Activated T-cell treated with anti-CD3 and anti-CD28 coated beads, Interleukin-2, amount 50 U/mL, for 1 hour (primary cell): Measurements from ENCODE around the gene PCSK2.

Source experiments
- DNase-seq: peaks from one replicate; pipeline ENCODE4 v3.0.0-alpha.2; 2020

The PCSK2 gene

DNA sequence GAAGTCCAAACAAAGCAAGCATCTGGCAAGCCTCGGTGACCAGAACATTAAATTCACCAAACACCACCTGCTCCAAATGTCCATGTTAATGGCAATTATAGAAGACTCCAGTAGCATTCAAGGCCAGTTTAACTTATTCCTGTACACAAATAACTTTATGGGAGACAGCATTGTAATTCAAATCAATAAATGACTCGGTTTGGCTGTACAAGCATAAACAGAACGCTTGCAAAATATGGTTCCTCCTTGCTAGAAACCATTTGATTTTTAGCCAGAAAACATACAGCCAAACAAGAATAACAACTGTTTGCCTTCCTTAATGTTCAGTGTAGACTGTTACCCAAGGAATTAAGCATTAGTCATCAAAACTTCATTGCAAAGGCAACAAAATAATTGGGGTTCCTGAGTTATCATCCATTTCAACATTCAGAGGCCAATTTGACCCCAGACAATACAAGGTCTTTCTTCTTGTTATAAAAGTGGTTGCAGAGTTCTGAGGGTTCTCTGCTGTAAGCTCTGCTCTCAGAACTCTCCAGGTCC lies 179.3 kb downstream of the PCSK2 start:
- DNase-seq, result no peak

DNA sequence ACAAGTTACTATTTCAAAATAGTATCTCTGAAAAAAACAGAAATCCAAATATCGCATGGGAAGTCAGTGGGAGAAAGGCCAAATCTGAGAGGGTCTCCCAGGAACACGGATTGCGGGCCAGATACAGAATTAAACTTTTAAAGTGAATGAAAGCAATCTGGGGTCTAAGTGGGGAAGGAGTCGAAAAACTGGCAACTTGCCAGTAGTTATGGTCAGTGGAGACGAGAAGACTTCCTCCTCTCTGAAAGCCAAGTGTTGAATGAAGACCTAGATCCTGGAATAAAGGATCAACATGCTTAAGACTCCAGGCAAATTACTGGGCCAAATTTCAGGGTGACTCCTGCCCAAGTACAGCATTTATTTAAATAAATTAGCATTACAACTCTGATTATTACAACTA lies 180.7 kb downstream of the PCSK2 start:
- no peak for DNase-seq

DNA sequence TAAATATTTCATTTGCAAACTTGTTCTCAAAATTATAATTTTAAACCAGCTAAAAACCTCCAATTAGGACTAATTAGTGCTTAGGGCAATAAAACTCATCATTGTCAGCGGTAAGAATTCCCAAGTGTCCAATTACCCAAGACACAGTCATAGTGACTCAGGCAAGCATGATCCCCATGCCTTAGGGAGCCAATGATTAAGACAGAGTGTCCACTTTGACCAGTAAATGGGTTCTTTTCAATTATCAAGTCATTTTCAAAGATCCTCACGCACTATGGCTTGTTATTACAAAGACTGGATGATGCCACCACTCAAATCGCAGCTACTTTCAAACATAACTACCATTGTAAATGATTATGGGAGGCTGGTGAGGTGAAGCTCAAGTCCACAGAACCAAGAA lies 190.4 kb downstream of the PCSK2 start:
- DNase-seq, result no peak

DNA sequence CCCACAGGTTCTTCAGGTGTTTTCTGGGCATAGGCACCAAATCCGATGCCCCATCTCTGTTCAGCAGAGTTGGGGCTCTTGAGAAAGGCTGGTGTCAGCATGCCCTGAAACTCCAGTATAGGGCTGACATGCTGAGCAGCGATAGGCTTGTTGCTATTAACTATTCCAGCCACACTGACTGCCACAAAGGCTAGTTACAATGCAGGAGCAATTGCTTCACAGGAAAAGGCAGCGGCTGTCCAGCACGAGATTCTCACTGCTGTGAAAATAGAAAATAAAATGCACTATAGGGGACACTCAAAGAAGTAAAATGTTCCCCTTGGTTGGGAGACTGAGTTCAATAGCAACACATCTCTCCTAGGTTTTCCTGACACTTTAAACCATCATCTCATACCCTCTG lies 191.9 kb downstream of the PCSK2 start:
- DNase-seq, result no peak

DNA sequence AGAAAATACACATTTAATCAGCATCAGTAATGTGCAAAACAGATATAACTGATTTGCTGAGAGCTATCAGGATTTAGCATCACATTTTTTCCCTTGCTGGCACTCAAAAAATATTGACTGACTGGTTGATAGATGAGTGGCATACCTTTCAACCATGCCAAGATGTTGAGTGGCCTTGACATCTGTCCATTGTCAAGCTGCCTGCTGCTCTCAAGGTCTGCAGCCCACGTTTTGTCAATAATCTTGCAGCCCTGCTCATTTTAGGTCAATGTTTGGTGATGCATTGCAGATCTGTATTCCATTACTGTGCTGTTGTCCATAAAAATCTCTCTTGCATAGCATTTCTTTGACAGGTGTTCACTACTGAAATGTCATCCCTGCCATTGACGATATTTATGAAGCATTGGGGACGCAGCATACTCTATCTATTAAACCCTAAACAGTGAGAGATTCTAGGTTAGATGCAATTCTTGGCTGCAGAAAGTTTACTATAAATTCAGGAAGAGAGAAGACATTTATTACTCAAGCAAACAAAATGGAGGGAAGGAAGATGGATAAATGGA lies 192.7 kb downstream of the PCSK2 start:
- DNase-seq, result no peak

DNA sequence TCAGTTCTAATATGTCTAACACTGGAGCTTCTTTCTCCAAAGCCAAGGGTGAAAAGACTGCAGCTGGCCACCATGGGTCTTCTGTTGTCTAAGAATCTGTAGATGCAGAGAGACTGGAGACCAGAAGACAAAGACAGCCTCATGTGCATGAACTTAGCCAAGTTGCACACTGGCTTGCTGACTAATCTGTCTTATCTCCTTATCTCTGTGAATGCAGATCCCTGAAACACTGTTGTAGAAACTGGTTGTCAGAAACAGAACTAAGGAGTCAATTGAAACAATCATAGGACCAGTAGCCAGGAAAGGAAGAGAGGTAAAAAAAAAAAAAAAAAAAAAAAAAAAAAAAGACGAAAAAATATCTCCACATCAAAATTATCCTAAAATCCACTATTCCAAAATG lies 194.7 kb downstream of the PCSK2 start:
- DNase-seq, result no peak

DNA sequence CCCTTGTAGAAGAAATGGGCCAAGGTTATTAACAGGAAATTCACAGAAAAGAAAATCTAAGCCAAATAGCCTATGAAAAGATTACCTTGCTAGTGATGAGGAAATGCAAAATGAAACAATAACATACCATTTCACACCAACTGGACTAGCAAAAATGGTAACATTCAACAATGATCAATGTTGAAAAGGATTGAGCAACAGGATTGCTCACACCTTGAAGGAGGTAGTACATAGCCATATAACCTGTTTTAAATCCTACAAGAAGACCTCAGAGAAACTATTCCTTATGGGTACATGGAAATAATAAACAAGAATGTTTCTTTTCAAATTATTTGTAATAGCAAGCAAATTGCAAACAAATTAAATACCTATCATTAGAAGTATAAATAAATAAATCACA lies 196.9 kb downstream of the PCSK2 start:
- no peak for DNase-seq

DNA sequence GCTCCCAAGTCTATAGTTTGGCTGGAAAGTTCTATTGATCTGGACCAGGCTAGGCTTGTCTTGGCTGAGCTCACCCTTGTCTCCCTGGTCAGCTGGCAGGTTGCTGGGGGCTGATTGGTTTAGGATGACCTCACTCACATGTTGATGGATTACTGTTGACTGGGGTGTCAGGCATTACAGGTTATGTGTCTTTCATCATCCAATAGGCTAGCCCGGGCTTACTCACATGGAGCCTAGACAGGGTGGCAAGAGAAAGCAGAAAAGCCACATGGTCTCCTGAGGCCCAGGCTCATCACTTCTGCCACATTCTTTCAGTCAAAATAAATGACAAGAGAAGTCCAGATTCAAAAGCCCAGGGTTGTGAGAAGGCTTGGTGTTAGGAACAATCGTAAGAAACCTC lies 200.8 kb downstream of the PCSK2 start:
- DNase-seq, result no peak

DNA sequence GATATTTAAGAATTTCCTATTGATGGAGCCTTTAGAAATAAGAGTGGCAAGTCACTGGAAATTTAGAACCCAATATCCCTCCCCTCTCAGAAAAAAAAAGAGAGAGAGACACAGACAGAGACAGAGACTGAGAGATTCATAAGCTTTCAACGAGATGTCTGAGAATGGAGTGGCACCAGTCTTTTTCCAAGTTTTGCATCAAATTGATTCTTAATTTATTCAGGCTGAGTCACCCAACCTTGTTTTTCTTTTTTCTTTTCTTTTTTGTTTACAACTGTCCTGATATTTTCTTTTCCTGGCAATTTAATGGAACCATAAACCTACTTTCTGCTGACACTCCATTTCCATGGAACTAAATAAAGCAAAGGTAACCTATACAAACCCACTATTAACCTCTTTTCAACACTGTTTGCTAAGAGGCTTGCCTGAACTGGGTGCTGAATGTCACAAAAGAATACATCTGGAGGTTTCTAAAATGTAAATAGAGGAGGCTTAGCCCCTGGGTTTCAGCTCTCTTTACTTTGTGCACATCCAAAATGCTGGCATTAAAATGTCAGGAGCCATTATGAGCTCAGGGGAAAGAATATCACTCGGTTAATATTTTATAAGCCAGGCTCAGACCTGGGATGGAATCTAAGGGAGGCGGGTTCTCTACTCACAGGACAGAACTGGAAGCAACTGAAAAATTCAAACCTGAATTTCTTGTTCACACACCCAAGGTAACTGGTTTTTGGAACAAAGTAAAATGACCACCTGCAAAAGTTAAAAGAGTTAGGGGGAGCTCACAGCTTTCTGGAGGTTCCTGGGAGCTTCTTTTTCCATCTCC lies 203.5 kb downstream of the PCSK2 start:
- no peak for DNase-seq

DNA sequence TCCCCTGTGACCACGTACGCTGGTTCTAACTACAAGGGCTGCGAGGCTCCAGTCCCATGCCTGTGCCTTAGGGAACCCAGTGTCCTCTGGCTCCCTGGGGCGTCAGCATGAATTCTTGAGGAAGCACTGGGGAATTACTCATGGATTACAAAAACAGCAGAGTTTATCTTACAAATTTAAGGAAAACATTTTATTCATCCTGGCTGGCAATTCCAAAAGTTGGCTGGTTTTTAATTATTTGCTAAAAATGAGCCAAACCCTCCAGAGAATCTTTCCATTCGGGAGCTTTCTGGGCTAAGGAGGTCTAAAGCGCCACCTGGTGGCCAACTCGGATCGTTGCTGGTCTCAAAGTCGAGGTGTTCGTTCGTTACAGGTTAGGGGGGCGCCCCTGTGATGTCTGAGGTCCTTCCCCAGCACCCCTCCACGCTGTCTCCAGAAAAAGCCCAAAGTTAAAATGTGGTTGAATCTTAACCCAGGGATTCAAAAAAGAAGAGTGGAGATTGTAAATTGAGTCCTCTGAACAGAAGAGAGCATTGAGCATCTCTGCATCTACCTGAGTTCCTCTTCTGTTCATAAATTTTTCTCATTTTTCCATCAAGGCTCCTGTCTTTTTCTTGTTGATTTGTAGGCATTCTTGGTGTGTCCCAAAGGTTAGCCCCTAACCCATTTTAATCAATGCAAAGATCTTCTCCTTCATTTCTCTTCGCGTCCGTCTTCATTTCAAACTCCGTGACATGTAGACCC lies 205.0 kb downstream of the PCSK2 start:
- peak; percentile 39 for DNase-seq

DNA sequence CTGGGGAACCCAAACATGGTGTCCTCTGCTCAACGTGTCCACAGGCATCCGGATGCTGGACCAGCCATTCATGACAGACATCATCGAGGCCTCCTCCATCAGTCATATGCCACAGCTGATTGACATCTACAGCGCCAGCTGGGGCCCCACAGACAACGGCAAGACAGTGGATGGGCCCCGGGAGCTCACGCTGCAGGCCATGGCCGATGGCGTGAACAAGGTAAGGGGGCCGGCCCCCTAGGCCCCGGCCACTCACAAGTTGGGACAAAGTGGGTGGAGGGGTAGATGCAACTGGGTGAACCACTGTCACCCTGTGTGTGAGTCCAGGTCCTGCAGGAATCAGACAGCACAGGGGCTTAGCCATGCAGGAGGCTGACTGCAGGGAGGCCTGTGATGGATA lies 209.8 kb downstream of the PCSK2 start:
- DNase-seq, result no peak

DNA sequence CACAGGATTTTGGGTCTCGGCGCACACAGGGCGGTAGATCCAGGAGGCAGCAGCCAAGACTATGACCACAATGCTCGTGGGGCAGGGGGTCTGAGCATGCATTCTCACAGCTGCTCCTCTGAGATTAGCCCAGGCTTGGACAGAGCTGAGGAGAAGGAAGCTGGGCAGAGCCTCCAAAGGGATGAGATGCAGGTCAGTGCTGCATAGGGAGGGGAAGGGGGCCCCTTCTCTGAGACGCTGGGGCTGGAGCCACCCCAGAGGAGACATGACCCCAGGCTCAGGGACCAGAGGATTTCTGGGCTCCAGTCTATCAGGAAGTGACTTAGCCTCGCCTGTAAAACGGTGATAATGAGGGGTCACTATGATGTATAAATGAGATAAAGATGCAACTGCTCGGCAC lies 210.4 kb downstream of the PCSK2 start:
- DNase-seq, result no peak

DNA sequence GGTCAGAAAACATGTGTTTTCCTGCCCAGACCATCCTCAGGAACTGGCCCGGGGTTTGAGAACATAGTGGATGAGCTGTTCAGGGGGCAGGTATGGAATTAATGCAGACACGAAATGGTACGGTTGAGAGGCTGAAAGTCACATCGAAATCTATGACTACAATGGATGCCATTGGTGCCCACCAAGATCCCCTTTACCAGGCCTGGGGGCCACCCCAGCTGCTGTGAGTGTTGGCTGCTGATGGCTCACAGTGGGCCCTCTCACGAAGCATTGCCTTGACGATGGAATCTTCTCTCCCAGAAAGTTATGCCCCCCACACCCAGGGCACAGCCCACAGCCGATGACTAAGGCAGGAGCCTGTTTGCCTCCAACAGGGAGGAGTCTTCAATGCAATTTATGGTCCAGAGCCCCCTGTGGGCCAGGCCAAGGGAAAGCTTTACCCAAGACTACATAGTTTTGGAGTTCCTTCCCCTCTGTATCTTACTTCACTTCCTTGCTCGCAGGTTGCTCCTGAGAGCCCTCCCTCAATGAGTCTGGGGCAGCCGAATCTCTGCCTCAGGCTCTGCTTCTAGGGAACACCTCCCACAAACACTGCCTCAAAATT lies 211.7 kb downstream of the PCSK2 start:
- DNase-seq, result no peak

DNA sequence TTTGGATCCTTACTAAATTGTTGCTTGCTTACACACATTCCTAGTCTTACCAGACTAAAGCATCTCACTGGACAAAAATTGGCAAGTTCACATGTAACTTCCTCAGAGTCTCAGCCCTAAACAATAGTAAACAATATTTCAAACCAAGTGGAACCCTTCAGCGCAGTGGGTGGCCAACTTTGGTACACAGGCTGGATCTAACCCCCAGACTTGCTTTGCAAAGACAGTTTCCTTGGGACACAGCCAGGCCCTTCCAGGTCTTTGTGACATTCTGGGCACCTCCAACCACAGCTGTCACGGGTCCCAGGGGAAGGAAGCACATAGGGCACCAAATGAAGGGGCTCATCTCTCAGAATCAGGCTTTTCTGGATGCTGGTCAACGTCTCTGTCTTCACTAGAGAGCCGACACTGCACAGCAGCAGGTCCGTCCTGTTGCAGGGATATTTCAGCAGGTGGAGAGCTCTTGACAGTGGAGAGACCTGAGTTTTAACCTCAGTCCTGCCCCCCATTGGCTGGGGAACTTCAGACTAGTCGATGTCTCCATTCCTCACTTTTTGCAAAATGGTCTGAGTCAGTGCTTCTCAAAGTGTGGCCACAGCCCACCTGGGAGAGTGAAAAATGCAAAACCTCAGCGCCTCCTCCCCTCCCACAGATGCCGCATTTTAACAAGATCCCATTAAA lies 212.9 kb downstream of the PCSK2 start:
- DNase-seq, result no peak

DNA sequence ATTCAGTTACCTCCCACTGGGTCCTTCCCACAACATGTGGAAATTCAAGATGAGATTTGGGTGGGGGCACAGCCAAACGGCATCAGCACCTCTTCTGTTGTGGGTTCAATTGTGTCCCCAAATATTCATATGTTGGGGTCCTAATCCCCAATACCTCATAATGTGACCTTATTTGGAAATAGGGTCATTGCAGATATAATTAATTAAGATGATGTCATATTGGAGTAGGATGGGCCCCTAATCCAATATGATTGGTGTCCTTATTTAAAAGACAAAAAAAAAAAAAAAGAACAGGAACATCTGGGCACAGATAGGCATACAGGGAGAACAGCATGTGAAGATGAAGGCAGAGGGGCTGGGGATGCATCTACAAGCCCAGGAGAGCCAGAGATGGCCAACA lies 214.9 kb downstream of the PCSK2 start:
- DNase-seq, result no peak

DNA sequence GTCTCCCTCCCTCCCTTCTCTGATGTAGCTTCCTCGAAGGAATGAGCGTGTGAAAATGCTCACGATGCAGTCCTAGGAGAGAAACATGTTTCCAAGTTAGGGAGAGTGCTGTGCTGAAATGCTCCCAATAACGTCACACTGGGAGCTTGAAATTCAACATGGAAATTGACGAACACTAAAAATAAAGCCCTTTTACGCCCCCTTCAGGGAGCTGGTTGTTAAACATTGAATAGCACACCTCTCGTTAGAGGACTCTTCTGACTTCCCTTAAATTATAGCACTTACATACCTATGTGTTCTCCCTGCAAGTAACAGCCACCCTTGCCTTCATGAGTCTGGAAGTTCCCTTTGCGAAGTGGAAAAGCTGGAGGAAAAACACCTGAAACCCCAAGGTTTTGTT lies 215.7 kb downstream of the PCSK2 start:
- no peak for DNase-seq

DNA sequence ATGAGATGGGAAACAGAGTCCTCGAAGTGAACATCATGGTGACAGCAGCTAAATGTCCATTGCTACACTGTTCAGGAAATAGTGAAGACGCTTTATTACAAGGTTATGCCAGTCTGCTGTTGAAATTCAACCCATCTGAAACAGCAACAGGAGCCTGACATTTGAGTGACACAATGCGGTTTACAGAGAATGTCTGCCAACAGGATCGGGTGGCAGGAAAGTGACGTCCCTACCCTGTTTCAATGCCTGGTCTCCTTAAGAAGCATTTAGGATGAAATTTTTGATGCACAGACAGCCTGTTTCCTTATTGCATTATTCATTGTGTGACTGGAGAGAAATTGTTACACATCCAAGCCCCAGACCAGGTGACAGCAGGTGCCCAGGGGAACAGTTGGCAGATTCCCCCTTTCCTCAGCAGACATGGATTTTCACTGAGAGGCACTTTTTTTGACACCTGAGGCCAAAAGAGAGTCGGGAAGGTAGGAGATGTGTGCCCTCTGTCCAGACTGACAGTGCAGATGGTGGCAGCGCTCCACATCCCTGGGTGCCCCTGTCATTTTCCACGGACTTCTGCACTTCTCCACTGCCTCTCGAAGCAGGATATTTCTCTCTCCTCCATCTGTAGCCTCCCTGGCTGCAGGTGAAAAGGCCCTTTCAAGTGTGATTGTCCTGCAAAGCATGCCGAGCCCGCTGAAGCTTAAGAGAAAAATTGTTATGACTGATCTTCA lies 216.5 kb downstream of the PCSK2 start:
- no peak for DNase-seq

DNA sequence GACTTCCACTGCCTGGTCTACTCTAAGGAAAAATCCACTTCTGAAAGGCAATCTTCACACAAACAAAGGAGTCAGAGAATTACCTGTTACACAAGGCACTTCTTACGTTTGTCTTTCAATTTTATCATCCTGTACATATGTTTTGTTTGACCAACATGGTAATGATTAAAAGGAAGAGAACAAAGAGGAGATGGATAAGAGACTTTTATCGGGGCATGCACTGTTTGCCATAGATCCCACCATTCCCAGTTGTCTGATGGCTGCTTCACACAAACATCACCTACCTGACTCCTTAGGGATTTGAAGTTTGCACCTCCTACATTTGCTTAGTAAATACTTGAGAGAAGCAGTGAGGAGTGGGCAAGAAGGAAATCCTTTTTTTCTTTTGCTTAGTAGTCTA lies 217.3 kb downstream of the PCSK2 start:
- DNase-seq, result no peak

DNA sequence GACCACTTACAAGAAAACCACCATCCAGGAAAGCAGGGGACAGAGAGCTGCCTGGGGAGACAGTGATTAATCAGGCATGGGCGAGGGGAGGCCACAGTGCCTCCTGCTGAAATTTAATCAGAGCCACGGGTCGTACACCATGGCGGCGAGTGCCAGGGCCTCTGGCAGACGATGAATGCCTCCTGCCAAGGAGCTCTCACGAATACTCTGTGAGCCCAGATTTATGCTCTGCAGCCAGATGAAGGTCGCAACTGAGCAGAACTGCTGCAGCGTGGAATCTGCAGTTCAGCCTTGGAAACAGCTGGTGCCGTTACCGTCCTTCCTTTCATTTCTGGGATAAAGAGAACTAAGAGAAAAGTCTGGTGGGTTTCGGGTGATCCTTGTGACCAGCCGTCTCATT lies 218.7 kb downstream of the PCSK2 start:
- no peak for DNase-seq

DNA sequence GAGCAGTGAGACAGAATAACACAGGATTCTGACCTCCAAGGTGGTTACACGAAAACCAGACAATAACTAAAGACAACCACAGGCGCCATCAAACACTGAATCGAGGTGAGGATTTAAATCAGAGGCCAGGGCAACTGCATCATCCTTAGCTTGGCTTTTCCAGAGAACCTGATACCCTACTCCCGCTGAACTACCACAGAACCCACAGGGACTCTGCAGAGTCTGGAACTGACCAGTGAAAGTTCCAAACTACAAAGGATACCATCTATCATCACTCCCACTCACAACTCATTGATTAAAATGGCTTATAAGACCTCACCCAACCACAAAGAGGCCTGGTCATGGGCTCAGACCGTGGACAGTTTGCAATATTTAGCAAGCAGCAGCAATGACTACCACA lies 219.3 kb downstream of the PCSK2 start:
- no peak for DNase-seq

DNA sequence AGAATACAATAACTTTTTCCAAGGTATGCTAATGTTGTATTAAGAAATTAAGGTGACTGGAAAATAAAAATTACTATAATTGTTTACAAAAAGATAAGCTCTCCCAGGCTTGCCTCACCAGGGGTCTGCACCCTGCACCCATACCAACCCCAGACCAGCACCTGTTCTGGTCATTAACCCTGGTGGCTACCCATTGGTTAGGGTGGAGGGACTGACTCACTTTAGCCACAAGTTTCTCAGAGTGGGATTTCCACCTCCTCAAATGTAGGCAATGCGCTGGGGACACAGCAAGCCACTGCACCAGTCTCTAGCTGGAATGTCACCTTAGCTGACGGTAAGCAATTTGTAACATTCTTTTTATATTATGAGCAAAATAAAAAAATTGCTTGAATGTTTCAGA lies 221.2 kb downstream of the PCSK2 start:
- no peak for DNase-seq

DNA sequence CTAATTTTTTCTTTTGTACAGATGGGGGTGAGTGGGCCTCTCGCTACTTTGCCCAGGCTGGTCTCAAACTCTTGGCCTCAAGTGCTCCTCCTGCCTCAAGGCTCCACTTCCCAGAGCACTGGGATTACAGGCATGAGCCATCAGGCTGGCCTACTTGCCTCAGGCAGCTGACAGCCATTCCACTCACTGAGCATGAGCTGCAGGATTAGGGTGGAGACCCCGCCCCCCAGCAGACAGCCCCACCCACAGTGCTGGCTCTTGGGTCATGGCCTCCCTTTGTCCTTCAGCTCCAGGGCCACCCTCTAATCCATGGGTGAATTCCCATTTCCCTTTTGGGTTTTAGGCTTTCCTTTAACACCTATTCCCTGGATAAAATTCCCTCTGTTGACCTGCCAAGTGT lies 222.2 kb downstream of the PCSK2 start:
- no peak for DNase-seq
